ENCODE data around the gene TXNL1.
"Not testable (repeated sequence)": the region's sequence is repeated elsewhere in the genome, so short reads cannot be mapped to it uniquely, and the experiment has no call there.

TXNL1 gene

DNA sequence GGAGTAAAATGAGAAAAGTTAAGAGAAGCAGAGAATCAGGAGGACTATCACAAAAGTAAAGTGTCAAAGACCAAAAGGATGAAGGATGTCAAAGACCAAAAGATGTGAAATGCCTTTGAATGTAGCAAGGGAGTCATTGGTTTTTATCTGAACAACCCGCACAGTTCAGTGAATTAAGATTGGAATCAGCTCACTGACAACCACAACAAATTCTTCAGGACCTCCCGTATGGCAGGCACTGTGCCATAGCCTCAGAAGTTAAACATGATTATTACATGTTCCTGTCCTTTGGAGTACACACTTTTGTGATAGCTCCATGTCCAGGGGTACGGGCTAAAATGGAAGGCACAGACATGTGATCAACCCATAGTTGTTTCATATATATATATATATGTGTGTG is 5.0 kb upstream of the TXNL1 start:
- DNase-seq = no peak

GRCh38 chr18:56641714-56642337 is 3.4 kb upstream of the TXNL1 start:
- no peak for DNase-seq

- no peak for DNase-seq
These were observed 1.2 kb upstream of the TXNL1 start for GRCh38 chr18:56639571-56639970.

DNA sequence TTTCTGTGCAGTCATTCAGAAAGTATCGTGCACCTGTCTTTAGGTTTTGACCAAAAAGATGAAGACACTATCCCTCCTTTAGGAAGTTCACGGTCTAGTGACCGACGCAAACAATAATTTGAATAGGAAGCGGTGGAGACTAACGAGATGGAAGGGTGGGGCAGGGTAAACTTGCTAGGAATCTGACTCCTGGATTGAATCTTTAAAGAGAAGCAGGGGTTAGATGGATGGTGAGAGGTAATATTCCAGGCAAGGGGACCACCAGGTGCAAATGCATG is 651 bp upstream of the TXNL1 start:
- no peak for DNase-seq

DNA sequence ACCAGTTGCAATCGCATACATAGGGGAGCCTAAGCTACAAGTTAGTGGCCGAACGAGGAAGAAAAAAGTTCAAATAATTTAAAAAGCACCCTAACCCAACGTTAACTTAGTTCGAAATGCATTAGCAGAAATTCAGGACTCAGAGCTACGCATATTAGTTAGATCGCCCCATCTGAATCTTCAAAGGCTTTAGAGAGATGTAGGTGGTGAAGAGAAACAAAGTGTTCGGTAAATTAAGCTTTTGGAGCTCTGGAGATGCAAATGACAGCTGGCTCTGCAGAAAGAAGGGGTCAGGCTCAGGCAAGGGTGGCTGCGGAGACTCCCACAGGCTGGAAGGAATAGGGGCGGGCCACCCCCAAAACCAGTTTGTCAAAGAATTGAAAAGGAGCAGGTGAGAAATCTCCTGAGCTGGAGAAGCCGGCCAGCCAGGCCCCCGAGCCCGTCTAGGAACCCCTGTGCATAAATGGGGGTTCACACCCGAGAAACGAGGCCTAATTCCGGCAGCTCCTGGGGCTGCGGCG is 621 bp downstream of the TXNL1 start:
- DNase-seq = peak in 1 of 2 experiments; percentile 22

- no peak for DNase-seq
These were observed 1.2 kb downstream of the TXNL1 start for GRCh38 chr18:56637176-56637575.

GRCh38 chr18:56635007-56635406 is 3.4 kb downstream of the TXNL1 start:
- DNase-seq = no peak

DNA sequence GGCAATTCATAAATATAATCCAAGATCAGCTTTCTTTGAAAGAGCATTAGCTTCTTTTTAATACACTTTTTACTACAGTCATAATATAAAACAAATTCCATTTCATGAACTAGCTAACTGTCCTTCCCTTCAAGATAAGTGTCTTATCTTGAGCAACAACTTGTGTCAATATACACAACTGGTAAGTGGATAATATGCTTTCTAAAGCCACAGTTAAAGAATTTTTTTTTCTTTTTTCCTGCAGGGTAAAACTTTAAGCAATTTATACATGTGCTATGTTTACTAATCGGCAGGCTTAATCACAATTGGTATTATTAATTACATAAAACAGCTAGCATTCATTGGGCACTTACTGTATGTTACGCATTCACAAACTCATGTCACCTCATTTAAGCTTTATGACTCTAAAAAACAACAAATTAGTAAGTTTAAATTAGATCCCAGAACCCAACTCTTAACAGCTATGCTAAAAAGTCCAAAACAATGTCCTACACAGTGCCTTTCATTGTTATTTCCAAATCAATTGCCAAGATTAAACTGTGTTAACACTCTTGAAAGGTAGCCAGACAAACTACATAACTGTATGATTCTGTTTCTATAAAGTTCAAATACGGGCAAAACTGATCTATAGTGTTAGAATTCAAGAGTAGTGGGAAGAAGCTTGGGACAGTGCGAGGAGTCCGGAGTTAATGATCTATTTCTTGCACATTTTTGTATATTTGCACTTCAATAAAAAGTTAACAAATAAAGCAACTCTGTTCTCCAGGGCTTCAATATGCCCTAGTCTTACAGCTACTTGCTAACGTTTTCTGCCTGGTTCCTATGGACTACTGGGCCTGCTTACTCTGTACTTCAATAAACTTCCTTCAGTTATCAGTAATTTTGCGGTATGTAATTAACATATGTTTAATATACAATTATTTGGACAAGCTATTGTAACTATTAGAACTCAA is 6.0 kb downstream of the TXNL1 start:
- no peak for DNase-seq

GRCh38 chr18:56627991-56628390 is 10.4 kb downstream of the TXNL1 start:
- DNase-seq = no peak

DNA sequence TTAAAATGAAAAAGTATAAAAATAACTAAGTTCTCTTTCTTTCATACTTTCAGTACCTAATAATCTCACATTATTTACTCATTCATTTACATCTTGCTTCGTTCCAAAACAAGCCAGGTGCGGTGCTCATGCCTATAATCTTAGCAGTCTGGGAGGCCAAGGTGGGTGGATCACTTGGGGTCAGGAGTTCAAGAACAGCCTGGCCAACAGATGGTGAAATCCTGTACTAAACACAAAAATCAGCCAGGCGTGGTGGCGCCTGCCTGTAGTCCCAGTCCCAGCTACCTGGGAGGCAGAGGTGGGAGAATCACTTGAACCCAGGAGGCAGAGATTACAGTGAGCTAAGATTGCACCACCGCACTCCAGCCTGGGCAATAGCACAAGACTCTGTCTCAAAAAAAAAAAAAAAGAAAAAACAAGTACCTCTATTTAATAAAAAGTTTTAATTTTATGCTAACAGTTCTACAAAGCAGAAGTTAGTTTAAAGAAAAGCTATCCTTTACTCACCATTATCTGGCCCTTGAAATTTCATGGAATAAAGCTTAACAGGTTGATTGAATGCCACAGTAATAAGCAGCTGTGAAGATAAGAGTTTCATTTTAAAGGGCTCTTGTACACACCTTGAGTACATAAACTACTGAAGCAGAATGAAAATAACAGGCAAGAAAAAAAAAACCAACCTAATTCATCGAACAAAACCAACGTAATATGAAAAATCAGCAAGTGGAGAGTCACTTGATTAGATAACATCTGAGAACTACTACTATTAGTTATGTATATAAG is 22.5 kb downstream of the TXNL1 start:
- no peak for DNase-seq

- DNase-seq = no peak
These were observed 31.8 kb downstream of the TXNL1 start for GRCh38 chr18:56606618-56607017.

- DNase-seq = no peak
These were observed 40.0 kb downstream of the TXNL1 start for GRCh38 chr18:56598422-56598821.

DNA sequence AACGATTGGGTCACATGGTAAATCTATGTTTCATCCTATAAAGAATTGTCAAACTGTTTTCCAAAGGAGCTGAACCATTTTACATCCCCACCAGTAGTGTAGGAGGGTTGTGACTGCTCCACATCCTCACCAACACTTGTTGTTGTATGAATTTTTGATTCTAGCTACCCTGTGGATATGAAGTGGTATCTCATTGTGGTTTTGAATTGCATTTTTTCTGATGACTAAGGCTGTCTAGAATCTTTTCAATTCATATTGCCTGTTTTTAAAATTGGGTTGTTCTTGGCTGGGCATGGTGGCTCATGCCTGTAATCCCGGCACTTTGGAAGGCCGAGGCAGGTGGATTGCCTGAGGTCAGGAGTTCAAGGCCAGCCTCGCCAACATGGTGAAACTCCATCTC is 44.5 kb downstream of the TXNL1 start:
- no peak for DNase-seq

DNA sequence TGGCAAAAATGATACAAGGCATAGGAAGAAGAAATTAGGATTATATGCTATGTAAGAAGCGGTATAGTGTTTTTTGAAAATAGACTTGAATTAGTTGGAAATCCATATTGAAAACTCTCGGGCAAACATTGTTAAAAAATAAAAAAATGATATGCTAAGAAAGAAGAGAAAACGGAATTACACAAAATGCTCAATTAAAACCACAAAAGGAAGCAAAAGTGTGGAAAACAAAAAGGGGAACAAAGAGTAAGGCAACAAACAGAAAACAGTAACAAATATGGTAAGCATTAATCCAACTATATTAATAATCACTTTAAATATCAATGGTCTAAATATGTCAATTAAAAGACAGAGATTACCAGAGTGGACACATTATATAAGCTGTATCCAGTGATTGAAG is 58.4 kb downstream of the TXNL1 start:
- DNase-seq = no peak

- DNase-seq = no peak
These were observed 58.9 kb downstream of the TXNL1 start for GRCh38 chr18:56579451-56579850.

GRCh38 chr18:56576826-56577573 is 61.4 kb downstream of the TXNL1 start:
- no peak for DNase-seq

GRCh38 chr18:56575819-56576663 is 62.4 kb downstream of the TXNL1 start:
- DNase-seq = no peak

- DNase-seq = no peak
These were observed 63.5 kb downstream of the TXNL1 start for GRCh38 chr18:56574861-56575260.

DNA sequence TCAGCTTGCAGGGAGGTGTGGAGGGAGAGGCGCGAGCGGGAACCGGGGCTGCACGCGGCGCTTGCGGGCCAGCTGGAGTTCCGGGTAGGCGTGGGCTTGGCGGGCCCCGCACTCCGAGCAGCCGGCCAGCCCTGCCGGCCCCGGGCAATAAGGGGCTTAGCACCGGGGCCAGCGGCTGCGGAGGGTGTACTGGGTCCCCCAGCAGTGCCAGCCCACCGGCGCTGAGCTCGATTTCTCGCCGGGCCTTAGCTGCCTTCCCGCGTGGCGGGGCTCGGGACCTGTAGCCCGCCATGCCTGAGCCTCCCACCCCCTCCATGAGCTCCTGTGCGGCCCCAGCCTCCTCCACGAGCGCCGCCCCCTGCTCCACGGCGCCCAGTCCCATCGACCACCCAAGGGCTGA is 66.1 kb downstream of the TXNL1 start:
- not testable (repeated sequence) for DNase-seq

GRCh38 chr18:56570978-56571377 is 67.4 kb downstream of the TXNL1 start:
- no peak for DNase-seq

DNA sequence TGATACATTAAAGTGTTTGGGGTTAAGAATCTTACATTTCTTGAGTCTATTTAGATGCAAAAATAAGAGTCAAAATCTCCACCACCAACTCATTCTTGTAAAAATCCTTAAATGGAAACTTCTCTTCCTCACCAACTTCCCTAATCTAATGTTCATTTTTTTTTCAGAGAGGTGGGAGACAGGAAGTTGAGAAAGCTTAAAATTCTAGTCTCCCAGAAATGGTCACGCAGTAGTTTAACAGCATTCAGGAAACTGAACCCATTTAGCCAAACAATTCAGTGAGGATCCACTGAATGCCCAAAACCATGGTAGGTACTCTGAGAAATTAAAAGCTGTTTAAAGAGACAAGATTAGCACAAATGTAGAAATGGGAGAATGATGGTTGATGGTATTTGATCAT is 69.0 kb downstream of the TXNL1 start:
- DNase-seq = no peak

DNA sequence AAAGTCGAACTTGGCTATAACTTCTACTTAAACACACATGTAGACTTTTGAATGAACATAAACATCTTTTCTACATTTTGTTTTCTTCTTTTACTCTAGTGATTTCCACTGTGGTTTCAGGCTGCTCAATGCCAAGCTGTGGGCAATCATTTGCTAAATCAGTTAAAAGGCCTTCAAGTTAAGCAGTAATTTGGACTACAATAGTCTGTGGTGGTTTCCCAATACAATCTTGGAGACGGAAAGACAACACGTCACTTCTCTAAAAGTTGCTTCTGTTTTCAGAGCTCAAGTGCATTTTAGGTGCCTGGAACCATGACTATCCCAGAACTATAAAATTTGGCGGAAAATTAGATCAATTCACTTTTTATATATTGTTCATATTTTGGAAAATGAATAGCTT is 69.4 kb downstream of the TXNL1 start:
- DNase-seq = no peak
